SK-N-SH treated with all-trans-retinoic acid at 6 μM for 48 hours (cell line): Measurements from ENCODE around the gene AIF1L.

Source experiments
- ATAC-seq: fragments of 200-7000 bp; cut with Tn5 transposase; 3 replicates; pipeline ENCODE4 v1.9.1; 2020; ENCODE audit warnings: mild to moderate bottlenecking, moderate library complexity
- CREB5 ChIP-seq: fragments of 250-450 bp; sonication (Bioruptor Pico); IDR thresholded peaks from 2 replicates; pipeline ENCODE4 v1.5.1; 2020; ENCODE audit warnings: low read depth, mild to moderate bottlenecking, moderate library complexity
- CSRNP3 ChIP-seq: fragments of 250-450 bp; sonication (Bioruptor Pico); IDR thresholded peaks from 2 replicates; pipeline ENCODE4 v1.5.1; 2021; ENCODE audit warnings: mild to moderate bottlenecking, moderate library complexity
- ESRRG ChIP-seq: fragments of 250-450 bp; sonication (Bioruptor Pico); IDR thresholded peaks from 2 replicates; pipeline ENCODE4 v1.6.1; 2021; ENCODE audit warnings: mild to moderate bottlenecking
- GLIS3 ChIP-seq: fragments of 250-450 bp; sonication (Bioruptor Pico); IDR thresholded peaks from 2 replicates; pipeline ENCODE4 v1.5.0; 2020; ENCODE audit warnings: mild to moderate bottlenecking, moderate library complexity
- ISL1 ChIP-seq: fragments of 250-450 bp; sonication (Bioruptor Pico); IDR thresholded peaks from 2 replicates; pipeline ENCODE4 v2.1.2; 2022; ENCODE audit warnings: mild to moderate bottlenecking, moderate library complexity
- OSR1 ChIP-seq: fragments of 250-450 bp; sonication (Bioruptor Pico); IDR thresholded peaks from 2 replicates; pipeline ENCODE4 v1.8.0; 2022; ENCODE audit warnings: moderate library complexity, mild to moderate bottlenecking, inconsistent platforms
- POU6F1 ChIP-seq: fragments of 250-450 bp; sonication (Bioruptor Pico); IDR thresholded peaks from 2 replicates; pipeline ENCODE4 v1.8.0; 2021; ENCODE audit warnings: low read depth, mild to moderate bottlenecking, moderate library complexity, borderline replicate concordance
- RARB ChIP-seq: fragments of 250-450 bp; sonication (Bioruptor Pico); IDR thresholded peaks from 2 replicates; pipeline ENCODE4 v1.8.0; 2021; ENCODE audit warnings: mild to moderate bottlenecking, moderate library complexity
- SNAI2 ChIP-seq: fragments of 250-450 bp; sonication (Bioruptor Pico); IDR thresholded peaks from 2 replicates; pipeline ENCODE4 v1.5.0; 2020; ENCODE audit warnings: mild to moderate bottlenecking, moderate library complexity
- TCF4 ChIP-seq: fragments of 250-450 bp; sonication (Bioruptor Pico); IDR thresholded peaks from 2 replicates; pipeline ENCODE4 v1.8.0; 2021; ENCODE audit warnings: mild to moderate bottlenecking, moderate library complexity, borderline replicate concordance
- TOX ChIP-seq: fragments of 250-450 bp; sonication (Bioruptor Pico); IDR thresholded peaks from 2 replicates; pipeline ENCODE4 v1.8.0; 2021; ENCODE audit warnings: mild to moderate bottlenecking, moderate library complexity, borderline replicate concordance
- TSHZ2 ChIP-seq: fragments of 250-450 bp; sonication (Bioruptor Pico); IDR thresholded peaks from 2 replicates; pipeline ENCODE4 v1.5.0; 2020; ENCODE audit warnings: mild to moderate bottlenecking, moderate library complexity
- ZC3H10 ChIP-seq: fragments of 250-450 bp; sonication (Bioruptor Pico); IDR thresholded peaks from 2 replicates; pipeline ENCODE4 v1.5.1; 2021; ENCODE audit warnings: mild to moderate bottlenecking, moderate library complexity
- ZFP30 ChIP-seq: fragments of 450-650 bp; formaldehyde crosslinking; IDR thresholded peaks from 2 replicates; pipeline ENCODE4 v1.5.0; 2022; ENCODE audit warnings: mild to moderate bottlenecking, moderate library complexity
- ZNF70 ChIP-seq: fragments of 450-650 bp; formaldehyde crosslinking; IDR thresholded peaks from 2 replicates; pipeline ENCODE4 v1.5.0; 2020; ENCODE audit warnings: mild to moderate bottlenecking, moderate library complexity
- ZNF8 ChIP-seq: fragments of 450-650 bp; formaldehyde crosslinking; IDR thresholded peaks from 2 replicates; pipeline ENCODE4 v1.5.0; 2020; ENCODE audit warnings: mild to moderate bottlenecking, moderate library complexity

AIF1L gene

GRCh38 chr9:131082774-131083512 lies 13.4 kb upstream of the AIF1L start (continued):
- TF ChIP-seq CSRNP3 (CRISPR knock-in tag) (no peak), CREB5 (no peak), POU6F1 (CRISPR knock-in tag) (no peak), OSR1 (CRISPR knock-in tag) (no peak), ZNF8 (CRISPR knock-in tag) (no peak)

GRCh38 chr9:131084661-131085369 lies 11.5 kb upstream of the AIF1L start:
- ATAC-seq: no peak
- no peak for TF ChIP-seq ZNF70 (CRISPR knock-in tag)
- no peak for TF ChIP-seq RARB (CRISPR knock-in tag)
- no peak for TF ChIP-seq TCF4 (CRISPR knock-in tag)
- no peak for TF ChIP-seq ZFP30 (CRISPR knock-in tag)
- no peak for TF ChIP-seq ESRRG (CRISPR knock-in tag)

GRCh38 chr9:131085370-131086122 lies 10.8 kb upstream of the AIF1L start:
- ATAC-seq: no peak
- TF ChIP-seq ISL1 (CRISPR knock-in tag): no peak
- TF ChIP-seq ZNF70 (CRISPR knock-in tag): no peak
- TF ChIP-seq ZC3H10 (CRISPR knock-in tag): no peak
- TF ChIP-seq TOX (CRISPR knock-in tag): no peak
- no peak for TF ChIP-seq POU6F1 (CRISPR knock-in tag)
- TF ChIP-seq, all 23 proteins: peak for 0

- no peak for ATAC-seq
- TF ChIP-seq ZC3H10 (CRISPR knock-in tag) (no peak), TSHZ2 (no peak), GLIS3 (CRISPR knock-in tag) (no peak), SNAI2 (CRISPR knock-in tag) (no peak)
Observed at GRCh38 chr9:131087354-131087893, 8.9 kb upstream of the AIF1L start.
